Amniotic stem cell (primary cell): ENCODE data around the gene NFKBIE.
A peak's percentile ranks its signal among the peaks of the same experiment; 100 is the strongest.

ENCODE experiments used
- DNase-seq: peaks from one replicate; lab custom pipeline; 2025; lab: John Stamatoyannopoulos, UW

The NFKBIE gene

DNA sequence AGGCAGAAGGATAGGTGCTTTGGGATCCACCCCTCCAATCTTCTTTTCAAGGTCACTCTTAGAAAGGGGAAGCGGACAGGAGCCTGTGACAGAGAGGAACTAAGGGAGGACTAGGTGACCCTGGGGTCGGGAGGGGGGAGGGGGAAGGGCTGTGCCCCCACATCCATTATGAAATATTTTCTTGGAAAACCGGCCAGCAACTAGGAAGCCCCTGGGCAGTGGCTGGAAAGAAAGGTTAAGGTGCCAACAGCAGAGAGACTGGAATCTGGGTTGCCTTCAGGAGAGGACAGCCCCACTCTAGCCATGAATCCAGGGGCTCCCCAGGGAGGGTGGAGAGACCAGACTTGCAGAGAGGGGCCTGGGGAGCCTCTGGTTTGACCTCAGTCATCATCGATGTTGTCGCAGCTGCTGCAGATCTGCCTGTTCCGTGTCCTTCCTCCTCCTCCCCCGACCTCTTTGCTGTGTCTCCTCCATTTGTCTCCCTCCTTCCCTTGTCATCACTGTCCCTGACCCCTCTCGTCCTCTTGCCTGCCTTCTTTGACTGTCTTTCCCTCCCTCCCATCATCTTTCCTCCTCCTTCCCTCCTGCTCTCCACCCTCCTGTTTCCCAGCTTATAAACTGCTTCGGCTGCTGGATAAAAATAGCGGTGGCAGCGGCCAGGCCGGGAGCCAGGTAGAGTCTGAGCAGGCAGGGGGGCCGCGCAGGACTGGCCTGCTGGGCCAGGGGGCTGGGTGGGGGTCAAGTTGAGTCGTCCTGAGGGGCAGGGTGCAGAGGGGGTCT lies 38.8 kb downstream of the NFKBIE start:
- DNase-seq: no peak

DNA sequence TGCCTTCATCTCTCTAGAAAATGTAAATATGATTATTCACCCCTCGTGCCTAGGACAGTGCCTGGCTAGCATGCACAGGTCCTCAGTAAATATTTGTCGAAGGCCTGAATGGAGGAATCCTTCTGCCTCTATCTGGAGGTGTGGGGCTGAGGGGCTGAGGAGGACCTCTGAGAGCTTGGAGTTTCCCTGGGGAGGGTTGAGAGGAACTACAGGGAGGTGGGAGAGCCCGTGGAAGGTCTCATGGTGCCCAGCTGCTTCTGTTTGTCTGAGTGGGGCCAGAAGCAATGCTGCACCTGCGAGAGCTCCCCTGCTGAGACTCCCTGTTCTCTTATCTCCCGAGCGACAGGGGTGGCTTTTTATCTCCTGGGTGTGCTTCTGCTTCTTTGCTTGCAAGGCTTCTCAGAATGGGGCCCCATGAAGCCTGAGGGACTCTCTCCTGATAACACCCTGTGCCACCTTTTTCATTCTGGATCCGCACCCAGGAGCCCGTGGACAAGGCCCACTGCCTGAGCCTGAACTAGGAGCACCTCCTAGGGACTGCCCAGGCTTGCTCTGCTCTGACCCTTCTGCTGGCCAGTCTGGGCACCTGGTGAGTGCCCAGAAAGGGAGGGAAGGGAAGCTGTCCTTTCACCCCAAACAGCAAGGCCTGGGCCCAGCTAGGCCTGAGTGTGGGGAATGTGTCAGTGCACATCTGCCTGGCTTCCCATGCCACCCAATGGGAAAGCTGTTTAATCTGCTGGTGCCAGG lies 39.6 kb downstream of the NFKBIE start:
- no peak for DNase-seq

DNA sequence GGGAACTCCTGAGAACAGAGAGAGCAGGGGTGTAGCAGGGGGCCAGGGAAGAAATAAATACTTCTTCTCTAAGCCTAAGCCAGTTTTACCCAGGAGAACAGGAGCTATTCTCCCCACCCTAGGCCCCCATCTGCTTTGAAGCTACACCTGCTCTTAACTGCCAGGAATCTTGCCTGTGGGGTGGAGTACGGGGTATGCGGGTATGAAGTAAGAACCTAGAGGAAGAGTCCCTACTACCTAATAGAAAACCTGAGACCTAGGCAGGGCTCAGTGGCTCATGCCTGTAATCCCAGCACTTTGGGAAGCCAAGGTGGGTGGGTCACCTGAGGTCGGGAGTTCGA lies 40.4 kb downstream of the NFKBIE start:
- no peak for DNase-seq

DNA sequence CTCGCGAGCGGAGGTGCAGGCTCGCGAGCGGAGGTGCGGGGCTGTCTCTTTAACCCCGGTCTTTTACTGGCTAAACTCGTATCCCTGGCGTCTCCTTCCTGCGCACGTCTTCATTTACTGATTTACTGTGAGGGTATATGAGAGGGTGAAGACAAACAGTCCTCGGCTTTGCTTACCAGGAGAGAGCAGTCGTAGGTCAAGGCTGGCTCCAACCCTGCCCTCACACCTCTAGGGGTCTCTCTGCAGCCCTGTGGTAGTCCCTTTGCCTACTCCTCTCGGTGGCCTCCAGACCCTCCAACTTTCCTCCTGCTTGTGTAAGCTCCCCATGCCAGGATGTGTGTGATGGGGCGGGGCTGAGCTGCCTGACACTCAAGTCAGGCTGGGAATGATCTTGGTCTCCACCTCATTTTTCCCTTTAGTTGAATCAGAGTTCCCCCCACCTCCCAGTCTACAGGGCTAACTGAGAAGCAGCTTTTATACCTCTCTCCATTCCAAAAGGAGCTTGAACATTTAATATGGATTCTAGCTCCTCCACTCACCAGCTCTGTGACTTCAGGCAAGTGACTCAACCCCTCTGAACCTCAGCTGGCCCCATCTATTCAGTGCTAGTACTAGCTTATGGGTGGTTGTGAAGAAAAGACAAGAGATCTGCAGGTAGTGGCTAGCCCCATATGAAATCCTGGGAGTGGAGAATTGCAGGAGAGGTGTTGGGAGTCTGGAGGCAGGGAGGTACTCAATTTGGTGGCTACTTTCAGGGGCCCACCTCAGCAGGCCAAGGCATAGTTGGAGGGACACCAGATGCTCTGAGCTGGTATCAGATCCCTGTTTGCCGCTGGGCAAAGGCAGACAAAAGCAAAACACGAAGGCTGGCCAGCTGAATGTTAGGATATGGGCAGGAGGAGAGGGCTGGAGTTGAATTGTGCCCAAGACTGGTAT lies 41.1 kb downstream of the NFKBIE start:
- no peak for DNase-seq

DNA sequence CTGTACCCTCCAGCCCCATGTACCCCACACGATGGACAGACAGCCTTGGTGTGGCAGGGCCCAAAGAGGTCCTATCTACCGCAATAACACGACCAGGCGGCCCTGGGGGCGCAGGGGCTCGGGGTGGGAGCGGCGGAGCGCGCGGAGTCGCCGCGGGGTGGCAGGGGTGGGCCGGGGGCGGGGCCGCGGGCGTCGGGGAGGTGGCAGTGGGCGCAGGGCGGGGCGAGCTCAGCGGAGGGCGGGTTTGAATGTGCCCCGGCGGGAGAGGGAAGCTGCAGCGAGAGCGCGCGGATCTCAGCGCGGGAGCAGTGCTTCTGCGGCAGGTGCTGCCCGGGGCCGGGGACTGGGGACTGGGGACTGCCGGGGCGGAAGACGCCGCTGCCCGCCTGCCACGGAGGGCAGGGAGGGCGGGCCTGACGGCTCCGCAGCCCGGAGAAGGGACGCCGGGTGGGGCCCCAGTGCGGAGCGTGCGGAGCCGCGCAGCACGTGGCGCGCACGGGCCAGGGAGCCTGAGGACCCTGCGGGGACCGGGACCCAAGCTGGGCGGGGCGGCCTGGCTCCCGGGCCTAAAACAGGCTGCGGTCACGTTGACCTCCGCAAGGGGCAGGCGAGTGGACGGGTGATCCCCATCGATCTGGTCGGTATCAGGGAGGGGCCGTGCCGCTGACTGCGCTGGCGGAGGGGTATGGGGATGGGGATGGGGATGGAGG lies 41.9 kb downstream of the NFKBIE start, which contains the start of gene SLC29A1:
Gene SLC29A1 (plus strand): TSS at position 277 of the 710 bp plus-strand sequence. CDS start 3,719 bp downstream, outside the sequence.
- DNase-seq: no peak

DNA sequence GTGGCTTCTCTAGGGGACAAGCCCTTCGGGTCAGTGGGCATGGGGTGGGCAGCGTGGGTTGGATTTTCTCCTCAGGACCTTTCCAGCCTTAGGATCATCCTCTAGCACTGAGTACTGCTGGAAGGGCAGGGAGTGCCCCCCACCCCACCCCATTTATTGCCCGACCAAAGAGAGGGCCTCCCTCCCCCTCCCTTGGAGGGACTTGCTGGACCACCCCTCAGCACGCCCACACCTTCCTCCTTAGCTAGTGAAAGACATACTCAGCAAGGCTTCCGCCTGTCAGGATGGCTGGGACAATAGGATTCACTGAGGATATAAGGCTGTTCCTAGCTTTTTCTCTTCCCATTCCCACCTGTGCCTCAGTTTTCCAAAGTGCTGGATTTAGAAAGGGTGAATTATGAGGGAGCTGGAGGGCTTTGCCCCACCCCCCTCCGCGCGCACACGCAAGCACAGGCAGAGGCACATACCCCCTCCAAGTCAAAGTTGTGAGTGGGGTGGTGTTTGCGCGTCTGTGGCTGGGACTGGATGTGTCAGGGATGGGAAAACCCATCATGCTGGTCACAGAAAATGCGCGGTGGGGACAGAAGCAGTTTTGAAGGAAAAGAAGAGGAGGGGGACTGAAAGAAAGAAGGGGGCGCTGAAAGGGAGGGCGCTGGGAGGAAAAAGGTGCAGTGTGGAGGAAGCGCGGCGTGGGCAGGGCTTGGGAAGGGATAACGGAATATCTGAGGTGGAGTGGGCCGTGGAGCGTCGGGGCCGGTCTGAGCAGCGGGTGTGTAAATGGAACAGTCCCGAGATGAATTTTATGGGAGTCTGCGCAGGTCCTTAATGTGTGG lies 42.6 kb downstream of the NFKBIE start:
- no peak for DNase-seq

DNA sequence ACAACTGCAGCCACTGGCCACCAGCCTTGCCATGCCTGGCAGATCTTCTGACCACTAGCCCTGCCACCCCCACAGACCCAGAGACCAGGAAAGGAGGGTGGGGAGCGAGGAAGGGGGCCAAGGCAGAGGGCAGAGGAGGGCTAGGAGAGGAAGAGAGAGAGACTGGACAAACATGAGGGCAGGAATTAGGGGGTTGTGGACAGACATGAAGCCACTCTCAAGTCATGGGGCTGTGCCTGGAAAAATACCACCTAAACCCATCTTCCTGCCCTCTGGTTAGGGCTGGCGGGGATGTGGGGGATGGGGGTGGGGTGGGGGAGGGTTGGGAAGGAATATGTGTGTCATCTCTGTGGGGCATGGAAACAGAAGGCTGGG lies 43.4 kb downstream of the NFKBIE start:
- no peak for DNase-seq

DNA sequence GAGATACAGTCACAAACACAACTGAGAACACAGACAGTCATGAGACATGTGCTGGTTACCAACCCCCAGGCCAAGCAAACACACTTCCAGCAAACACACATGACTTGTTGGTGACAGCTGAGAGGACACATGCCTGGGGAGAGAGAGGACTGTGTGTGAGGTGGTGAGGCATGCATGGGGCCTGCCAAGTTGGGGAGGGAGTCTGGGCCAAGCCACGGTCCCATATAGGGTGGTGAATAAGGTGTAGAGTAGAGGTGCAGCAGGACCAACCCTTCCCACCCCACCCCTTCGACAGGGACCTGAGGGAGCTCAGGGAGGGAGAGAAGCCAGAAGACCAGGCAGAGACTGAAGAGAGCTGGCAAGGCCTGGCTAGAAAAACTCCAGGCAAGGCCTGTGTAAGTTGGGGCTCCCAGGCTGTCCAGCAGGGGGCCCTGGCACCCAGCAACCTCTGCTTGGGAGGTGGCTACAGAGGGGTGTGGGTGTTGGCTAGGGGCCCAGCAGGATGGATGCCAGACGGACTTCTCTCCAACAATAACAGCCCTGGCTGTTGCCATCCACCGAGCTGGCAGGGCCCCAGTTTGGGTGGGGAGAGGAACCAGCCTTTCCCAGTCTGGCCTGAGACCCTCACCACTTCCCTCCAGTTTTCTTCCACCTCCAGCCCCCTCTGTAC lies 43.9 kb downstream of the NFKBIE start:
- DNase-seq: no peak

DNA sequence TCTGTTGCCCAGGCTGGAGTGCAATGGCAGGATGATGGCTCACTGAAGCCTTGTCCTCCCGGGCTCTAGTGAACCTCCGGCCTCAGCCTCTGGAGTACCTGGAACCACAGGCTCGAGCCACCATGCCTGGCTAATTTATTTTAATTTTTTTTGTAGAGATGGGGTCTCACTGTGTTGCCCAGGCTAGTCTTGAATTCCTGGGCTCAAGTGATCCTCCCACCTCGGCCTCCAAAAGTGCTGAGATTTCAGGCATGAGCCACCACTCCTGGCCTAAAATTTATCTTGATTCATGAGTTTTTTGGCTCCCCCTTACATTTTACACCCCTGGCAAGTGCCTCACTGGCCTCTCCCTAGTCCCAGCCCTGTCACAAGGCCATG lies 44.4 kb downstream of the NFKBIE start:
- DNase-seq: no peak

DNA sequence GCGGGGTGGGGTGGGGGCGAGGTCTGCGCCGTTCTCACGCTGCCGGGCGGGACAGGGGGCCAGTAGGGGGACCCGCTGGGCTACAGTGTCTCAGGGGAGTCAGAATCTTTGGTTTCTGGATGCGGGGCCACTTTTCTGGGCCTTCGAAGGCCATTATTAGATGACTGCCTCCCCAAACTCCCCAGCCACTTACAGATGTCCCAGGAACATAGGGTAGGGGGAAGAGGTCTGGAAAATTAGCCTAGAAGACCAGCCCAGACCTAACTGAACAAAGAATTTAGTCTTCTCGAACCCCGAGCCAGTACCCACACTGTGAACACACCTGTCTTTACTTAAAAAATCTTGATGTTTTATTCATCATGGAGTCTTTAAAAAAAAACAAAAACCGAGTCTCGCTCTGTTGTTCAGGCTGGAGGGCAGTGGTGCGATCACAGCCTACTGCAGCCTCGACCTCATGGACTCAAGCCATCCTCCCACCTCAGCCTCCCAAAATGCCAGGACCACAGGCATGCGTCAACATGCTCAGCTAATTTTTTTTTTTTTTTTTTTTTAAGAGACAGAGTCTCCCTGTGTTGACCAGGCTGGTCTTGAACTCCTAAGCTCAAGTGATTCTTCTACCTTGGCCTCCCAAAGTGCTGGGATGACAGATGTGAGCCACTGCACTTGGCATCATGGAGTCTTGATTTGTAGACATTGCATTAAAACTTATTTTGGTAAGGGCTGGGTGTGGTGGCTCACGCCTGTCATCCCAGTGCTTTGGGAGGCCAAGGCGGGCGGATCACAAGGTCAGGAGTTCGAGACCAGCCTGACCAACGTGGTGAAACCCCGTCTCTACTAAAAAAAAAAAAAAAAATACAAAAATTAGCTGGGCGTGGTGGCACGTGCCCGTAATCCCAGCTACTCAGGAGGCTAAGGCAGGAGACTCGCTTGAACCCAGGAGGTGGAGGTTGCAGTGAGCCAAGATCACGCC lies 45.3 kb downstream of the NFKBIE start:
- DNase-seq: no peak

DNA sequence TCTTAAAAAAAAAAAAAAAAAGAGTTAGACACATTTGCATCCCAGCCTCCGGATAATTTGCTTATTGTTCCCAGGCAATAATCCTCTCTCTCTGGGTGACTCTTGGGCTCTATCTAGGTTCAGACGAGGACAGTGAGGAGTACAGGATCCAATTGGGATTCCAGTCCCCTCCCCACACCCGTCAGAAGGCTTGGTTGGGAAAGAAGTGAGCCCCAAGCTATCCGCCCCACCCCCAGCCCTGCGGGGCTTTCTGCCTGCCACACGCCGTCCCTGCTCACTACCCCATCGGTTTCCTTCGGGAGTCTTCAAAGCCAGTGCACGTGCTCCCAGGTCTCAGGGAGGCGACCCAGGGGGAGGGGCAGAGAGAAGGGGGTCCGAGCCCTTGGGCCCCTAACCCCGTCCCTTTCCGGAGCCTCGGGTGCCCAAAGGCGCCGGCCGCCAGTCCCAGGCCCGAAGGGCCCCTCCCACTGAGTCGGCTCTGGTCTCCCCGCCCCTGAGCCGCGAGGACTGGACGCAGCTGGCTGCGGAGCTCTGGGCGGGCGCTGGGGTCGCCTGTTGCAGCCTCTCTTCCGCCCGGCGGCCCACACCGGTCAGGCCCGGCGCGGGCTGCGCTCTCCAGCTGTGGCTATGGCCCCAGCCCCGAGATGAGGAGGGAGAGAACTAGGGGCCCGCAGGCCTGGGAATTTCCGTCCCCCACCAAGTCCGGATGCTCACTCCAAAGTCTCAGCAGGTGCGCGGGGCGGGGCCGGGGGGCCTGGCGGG lies 46.1 kb downstream of the NFKBIE start:
- DNase-seq: peak; percentile 9

DNA sequence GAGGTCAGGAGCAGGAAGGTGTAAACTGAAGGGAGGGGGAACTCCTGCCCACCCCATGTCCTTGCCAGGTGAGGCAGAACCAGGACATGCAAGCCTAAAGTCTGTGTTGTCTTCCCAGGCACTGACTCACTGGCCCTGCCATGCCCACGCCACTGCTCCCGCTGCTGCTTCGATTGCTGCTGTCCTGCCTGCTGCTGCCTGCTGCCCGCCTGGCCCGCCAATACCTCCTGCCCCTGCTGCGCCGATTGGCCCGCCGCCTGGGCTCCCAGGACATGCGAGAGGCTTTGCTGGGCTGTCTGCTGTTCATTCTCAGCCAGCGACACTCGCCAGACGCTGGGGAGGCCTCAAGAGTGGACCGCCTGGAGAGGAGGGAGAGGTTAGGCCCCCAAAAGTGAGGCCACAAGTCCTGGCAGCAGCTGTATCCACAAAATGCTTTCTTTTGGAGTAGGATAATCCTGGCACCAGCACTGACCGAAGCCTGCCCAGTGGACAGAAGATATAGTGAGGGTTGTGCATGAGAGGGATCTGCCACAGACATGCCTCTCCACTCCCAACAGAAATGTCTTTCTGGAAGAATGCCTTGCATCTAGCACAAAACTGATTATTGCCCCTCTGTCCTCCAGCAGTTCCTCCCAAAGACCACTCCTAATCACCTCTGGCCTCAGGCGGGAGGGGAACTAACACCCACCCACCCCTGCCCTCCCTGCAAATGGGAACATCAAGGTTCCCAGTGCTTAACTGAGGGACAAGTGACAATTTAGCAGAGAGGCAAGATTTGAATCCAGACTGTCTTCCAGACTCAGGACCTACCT lies 47.8 kb downstream of the NFKBIE start:
- no peak for DNase-seq

DNA sequence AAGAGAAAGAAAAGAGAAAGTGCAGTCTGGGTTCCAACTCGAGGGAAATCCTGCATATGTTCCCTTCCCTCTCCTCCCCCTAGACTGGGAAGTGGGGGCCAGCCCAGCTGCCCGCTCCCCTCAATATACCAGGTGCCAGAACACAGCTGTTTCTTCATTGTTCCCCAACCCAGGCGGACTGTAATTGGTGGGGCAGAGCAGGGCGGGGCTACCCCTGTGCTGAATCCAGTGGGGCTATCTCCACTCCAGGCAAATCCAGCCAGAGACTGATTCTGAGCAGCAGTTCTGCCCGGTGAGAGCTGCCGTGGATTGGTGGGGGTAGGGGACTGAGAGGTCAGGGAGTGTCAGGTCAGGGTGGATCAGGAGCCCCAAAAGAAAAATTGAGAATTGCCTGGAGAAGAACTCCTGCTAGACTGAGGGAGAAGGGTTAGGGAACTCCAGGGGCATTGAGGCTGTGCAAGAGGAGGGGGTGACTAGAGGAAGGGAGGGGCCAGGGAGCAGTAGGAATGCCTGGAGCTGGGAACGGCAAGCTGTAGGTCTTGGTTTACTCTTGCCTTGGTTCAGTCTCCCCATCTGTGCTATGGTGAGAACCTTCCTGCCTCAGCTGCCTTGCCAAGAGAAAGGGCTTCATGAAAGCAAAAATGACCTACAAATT lies 48.5 kb downstream of the NFKBIE start, which contains the start of gene MYMX:
Gene MYMX (plus strand): TSS at position 250 of the 655 bp plus-strand sequence. CDS start 546 bp downstream, outside the sequence.
- no peak for DNase-seq

DNA sequence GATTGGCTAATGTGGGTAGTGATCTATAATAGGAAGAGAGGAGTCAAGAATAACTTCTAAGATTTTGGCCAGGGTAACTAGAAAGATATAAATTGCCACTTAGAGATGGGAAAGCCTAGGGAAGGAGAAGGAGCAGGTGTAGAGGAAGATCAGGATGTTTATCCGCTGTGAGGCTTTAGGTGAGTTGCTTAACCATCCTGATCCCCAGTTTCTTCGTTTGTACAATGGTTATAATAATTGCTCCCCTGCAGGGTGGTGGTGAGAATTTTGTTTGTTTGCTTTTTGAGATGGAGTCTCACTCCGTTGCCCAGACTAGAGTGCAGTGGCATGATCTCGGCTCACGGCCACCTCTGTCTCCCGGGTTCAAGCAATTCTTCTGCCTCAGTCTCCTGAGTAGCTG lies 51.0 kb downstream of the NFKBIE start:
- no peak for DNase-seq

DNA sequence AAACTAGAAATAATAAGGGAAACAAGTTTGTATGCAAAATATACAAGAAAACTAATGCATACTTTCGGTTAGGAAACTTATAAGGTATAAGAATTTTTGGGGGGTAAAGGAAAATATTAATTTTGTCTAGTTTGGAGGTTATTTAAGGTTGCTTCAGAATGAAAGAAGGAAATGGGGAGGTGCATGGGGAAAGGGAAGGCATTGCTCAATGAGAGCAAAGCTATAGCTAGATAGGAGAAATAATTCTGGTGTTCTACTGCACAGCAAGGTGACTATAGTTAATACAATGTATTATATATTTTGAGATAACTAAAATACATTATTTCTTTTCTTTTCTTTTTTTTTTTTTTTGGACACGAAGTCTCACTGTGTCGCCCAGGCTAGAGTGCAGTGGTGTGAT lies 54.1 kb downstream of the NFKBIE start:
- DNase-seq: no peak
